GM23338 (cell line): Measurements from ENCODE around the gene MOGAT2. TPM values are rescaled to one million over a fixed set of nuclear protein-coding genes. Genes with fewer than 3 reads are reported as not detected.

Experiments used
- CREB1 ChIP-seq: fragments of 250-450 bp; sonication (Bioruptor Pico); IDR thresholded peaks from 2 replicates; pipeline ENCODE4 v1.5.0; 2020; ENCODE audit warnings: low read depth, mild to moderate bottlenecking, moderate library complexity
- ETS1 ChIP-seq: IDR thresholded peaks from 2 replicates; pipeline ENCODE4 v1.6.1; 2016; ENCODE audit warnings: antibody characterized with exemption
- EZH2 ChIP-seq: fragments of 200-600 bp; sonication (generic); IDR thresholded peaks from one replicate; pipeline ENCODE4 v1.8.0; 2017; ENCODE audit warnings: antibody characterized with exemption, mild to moderate bottlenecking, low read depth; ENCODE audit not compliant: unreplicated experiment
- EZH2phosphoT487 ChIP-seq: fragments of 200-600 bp; sonication (generic); IDR thresholded peaks from one replicate; pipeline ENCODE4 v1.8.1; 2018; ENCODE audit warnings: antibody characterized with exemption; ENCODE audit not compliant: unreplicated experiment
- JUNB ChIP-seq: IDR thresholded peaks from one replicate; pipeline ENCODE4 v1.6.1; 2016; ENCODE audit warnings: antibody characterized with exemption; ENCODE audit not compliant: unreplicated experiment
- REST ChIP-seq: IDR thresholded peaks from one replicate; pipeline ENCODE4 v1.6.1; 2018; ENCODE audit warnings: antibody characterized with exemption; ENCODE audit not compliant: unreplicated experiment
- ZNF462 ChIP-seq: fragments of 250-450 bp; sonication (Bioruptor Pico); IDR thresholded peaks from 2 replicates; pipeline ENCODE4 v1.5.0; 2020; ENCODE audit warnings: mild to moderate bottlenecking, moderate library complexity
- polyA plus RNA-seq: library from polyadenylated mRNA; unstranded; fragments of >200 nt; fragmentation: Nextera tagmentation; extraction: Ambion mirVana; gene quantifications from 2 replicates; pipeline ENCODE4 v1.2.1, GENCODE V29; 2016
- total RNA-seq: library from RNA; depleted of rRNA; stranded (reverse); fragments of >200 nt; shearing (Covaris generic); gene quantifications from 2 replicates; pipeline ENCODE4 v1.2.3, GENCODE V29; 2014

MOGAT2 gene
- total and polyA plus RNA-seq, 2 experiments from 2014 or later, result not detected

GRCh38 chr11:75776546-75776945, 58.9 kb downstream of the MOGAT2 start (continued):
- TF ChIP-seq ZNF462 (CRISPR knock-in tag), result no peak
- no peak for TF ChIP-seq EZH2phosphoT487
- no peak for TF ChIP-seq ETS1
- TF ChIP-seq EZH2, result no peak
- no peak for TF ChIP-seq JUNB
- no peak for TF ChIP-seq REST
- no peak for TF ChIP-seq CREB1 (CRISPR knock-in tag)
